HAP-1 (cell line): ENCODE data around the gene NECTIN3.

ENCODE experiments used
- DNase-seq, 2 experiments: peaks; one replicate each; pipeline ENCODE4 v3.0.0-alpha.2; 2016 to 2020; ENCODE audit warnings: low spot score in 2 of 2
- H3K27me3 ChIP-seq: fragments of 250-450 bp; sonication (Bioruptor Pico); 2 replicates; pipeline ENCODE4 v1.5.1; 2020; ENCODE audit warnings: low read depth, mild to moderate bottlenecking, moderate library complexity
- H3K36me3 ChIP-seq: fragments of 250-450 bp; sonication (Bioruptor Pico); replicated peaks from 2 replicates; pipeline ENCODE4 v1.5.1; 2020; ENCODE audit warnings: mild to moderate bottlenecking
- H3K4me1 ChIP-seq: fragments of 250-450 bp; sonication (Bioruptor Pico); 2 replicates; pipeline ENCODE4 v1.5.1; 2020; ENCODE audit warnings: mild to moderate bottlenecking
- H3K4me3 ChIP-seq: fragments of 250-450 bp; sonication (Bioruptor Pico); 2 replicates; pipeline ENCODE4 v1.5.1; 2020; ENCODE audit warnings: mild to moderate bottlenecking, moderate library complexity
- H3K9me3 ChIP-seq: fragments of 250-450 bp; sonication (Bioruptor Pico); 2 replicates; pipeline ENCODE4 v1.5.1; 2020; ENCODE audit warnings: mild to moderate bottlenecking, moderate library complexity
- in situ Hi-C: fragments of 300-500 bp; cut with MboI; formaldehyde crosslinking; loops from 3 replicates; pipeline ENCODE4 v1.14.3; 2020; ENCODE audit warnings: low sequenced_read_pairs, inconsistent platforms, mixed read lengths

Gene NECTIN3

DNA sequence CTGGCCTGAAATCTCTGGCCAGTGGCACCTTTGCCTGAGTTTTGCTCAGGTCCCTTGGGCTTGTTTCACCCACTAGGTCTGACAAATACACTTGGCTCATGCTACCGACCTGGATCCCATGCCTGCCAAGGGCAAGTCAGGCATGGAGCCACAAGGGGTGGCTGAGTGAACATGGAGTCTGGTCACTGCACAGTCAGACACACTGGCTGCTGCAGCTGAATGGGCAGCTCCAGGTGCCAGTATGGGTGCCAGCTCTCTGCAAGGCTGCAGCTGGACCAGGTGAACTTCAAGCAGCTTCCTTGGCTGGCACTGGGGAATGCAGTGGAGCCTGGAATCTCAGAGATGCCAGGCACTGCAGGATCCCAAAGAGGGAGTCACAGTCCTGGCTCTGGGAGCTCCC is 170.3 kb downstream of the NECTIN3 start:
- H3K36me3 ChIP-seq: no peaks in the 10 kb centered on the region
- H3K9me3 ChIP-seq: no peaks in the 10 kb centered on the region
- DNase-seq: no peak
- H3K4me1 ChIP-seq: no peaks in the 10 kb centered on the region; the same call in 1 of the 2 replicates
- H3K27me3 ChIP-seq: no peaks in the 10 kb centered on the region
- in situ Hi-C loops: no loop called here
- no peak overlapping the region for H3K4me3 ChIP-seq
